AG09309 (cell line): ENCODE measurements around the gene FOXL2NB.
A peak's percentile ranks its signal among the peaks of the same experiment; 100 is the strongest.

ENCODE experiments used
- DNase-seq: peaks from one replicate; pipeline ENCODE4 v3.0.0-alpha.2; 2010; ENCODE audit warnings: low read depth
- H3K4me3 ChIP-seq: 2 replicates; pipeline ENCODE4 v1.5.1; 2011; ENCODE audit warnings: mild to moderate bottlenecking, low read depth, low read length, moderate library complexity; ENCODE audit not compliant: control insufficient read depth
- CTCF ChIP-seq: IDR thresholded peaks from 2 replicates; pipeline ENCODE4 v1.5.1; 2011; ENCODE audit warnings: mild to moderate bottlenecking, low read depth, low read length, inconsistent platforms; ENCODE audit not compliant: insufficient read depth, control insufficient read depth; ENCODE audit errors: missing control alignments

Gene FOXL2NB

GRCh38 chr3:138945709-138946662 lies 1.0 kb upstream of the FOXL2NB start:
- no peak for DNase-seq
- peak overlapping the region; percentile 46 for H3K4me3 ChIP-seq
- TF ChIP-seq CTCF = peak; percentile 21

- no peak overlapping the region for H3K4me3 ChIP-seq
- no peak for TF ChIP-seq CTCF
- DNase-seq = no peak
Observed at GRCh38 chr3:138947495-138948121, 591 bp downstream of the FOXL2NB start.

GRCh38 chr3:138948371-138949001 lies 1.5 kb downstream of the FOXL2NB start:
- DNase-seq = no peak
- no peak overlapping the region for H3K4me3 ChIP-seq
- TF ChIP-seq CTCF = no peak

GRCh38 chr3:138949002-138949418 lies 2.0 kb downstream of the FOXL2NB start:
- H3K4me3 ChIP-seq = no peak overlapping the region
- no peak for TF ChIP-seq CTCF
- DNase-seq = no peak

GRCh38 chr3:138949445-138950005 lies 2.5 kb downstream of the FOXL2NB start:
- peak overlapping the region; percentile 32 for H3K4me3 ChIP-seq
- TF ChIP-seq CTCF = no peak

GRCh38 chr3:138950006-138950644 lies 3.1 kb downstream of the FOXL2NB start:
- peak overlapping the region; percentile 32 for H3K4me3 ChIP-seq
- DNase-seq = no peak
- no peak for TF ChIP-seq CTCF

More at GRCh38 chr3:138949445-138950005, 2.5 kb downstream of the FOXL2NB start:
- DNase-seq = no peak
